SU-DHL-6 (cell line): ENCODE data around the gene ZNF654.

Experiments used
- EZH2phosphoT487 ChIP-seq: fragments of 200-600 bp; sonication (generic), shearing (Covaris generic); conservative IDR thresholded peaks from 2 replicates; pipeline ENCODE4 v1.6.1; 2018; ENCODE audit warnings: mild to moderate bottlenecking, antibody characterized with exemption, low read length, moderate library complexity, mixed read lengths
- TF ChIP-seq, protein P1 (sequence below): fragments of 200-600 bp; sonication (generic); IDR thresholded peaks from one replicate; pipeline ENCODE4 v1.5.1; 2017; ENCODE audit warnings: antibody characterized with exemption, mild to moderate bottlenecking, low read length, moderate library complexity; ENCODE audit not compliant: insufficient read depth, poor library complexity, severe bottlenecking

DNA sequence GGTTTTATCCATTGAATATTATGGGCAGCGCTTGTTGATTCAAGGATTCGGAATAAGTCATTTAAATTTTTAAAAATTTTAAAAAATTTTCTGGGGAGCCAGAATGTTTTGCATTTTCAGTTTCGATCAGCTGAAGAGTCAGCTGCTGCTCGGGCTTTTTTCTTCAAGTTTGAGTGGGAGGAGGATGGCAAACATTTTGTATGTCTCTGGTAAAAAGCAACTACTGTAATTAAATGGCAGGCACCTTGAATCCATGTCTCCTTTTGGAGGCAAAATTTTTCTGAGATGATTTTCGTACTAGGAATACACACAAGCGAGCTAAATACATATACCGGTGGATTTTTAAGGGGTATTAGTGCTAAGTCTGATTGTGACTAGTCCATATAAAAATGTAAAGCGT is 91.3 kb downstream of the ZNF654 start:
- TF ChIP-seq, protein P1, sequence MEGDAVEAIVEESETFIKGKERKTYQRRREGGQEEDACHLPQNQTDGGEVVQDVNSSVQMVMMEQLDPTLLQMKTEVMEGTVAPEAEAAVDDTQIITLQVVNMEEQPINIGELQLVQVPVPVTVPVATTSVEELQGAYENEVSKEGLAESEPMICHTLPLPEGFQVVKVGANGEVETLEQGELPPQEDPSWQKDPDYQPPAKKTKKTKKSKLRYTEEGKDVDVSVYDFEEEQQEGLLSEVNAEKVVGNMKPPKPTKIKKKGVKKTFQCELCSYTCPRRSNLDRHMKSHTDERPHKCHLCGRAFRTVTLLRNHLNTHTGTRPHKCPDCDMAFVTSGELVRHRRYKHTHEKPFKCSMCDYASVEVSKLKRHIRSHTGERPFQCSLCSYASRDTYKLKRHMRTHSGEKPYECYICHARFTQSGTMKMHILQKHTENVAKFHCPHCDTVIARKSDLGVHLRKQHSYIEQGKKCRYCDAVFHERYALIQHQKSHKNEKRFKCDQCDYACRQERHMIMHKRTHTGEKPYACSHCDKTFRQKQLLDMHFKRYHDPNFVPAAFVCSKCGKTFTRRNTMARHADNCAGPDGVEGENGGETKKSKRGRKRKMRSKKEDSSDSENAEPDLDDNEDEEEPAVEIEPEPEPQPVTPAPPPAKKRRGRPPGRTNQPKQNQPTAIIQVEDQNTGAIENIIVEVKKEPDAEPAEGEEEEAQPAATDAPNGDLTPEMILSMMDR: no peak
- no peak for TF ChIP-seq EZH2phosphoT487
